RWPE1 (cell line): Measurements from ENCODE around the gene NUMA1.

Experiments used
- CTCF ChIA-PET: fragments of 350-600 bp; sonication (Branson Sonifier 250); formaldehyde crosslinking; extraction: SDS; loops from one replicate; lab custom pipeline; 2021; lab: Yijun Ruan, JAX
- POLR2A ChIA-PET: fragments of 400-600 bp; formaldehyde crosslinking; extraction: SDS; loops from one replicate; lab custom pipeline; 2020; ENCODE audit warnings: antibody characterized with exemption; ENCODE audit not compliant: low non-redundant PET; lab: Yijun Ruan, JAX
- DNase-seq: peaks from one replicate; pipeline ENCODE4 v3.0.0; 2012; ENCODE audit warnings: low spot score
- H3K27ac ChIP-seq: fragments of 450-650 bp; 2 replicates; pipeline ENCODE4 v1.5.1; 2017
- CTCF ChIP-seq: fragments of 450-650 bp; conservative IDR thresholded peaks from 2 replicates; pipeline ENCODE4 v1.5.1; 2017; ENCODE audit warnings: low read depth, mild to moderate bottlenecking

The NUMA1 gene

GRCh38 chr11:71971680-71972079 lies 108.7 kb downstream of the NUMA1 start:
- ChIA-PET POLR2A (no interaction called here), CTCF (no interaction called here)
- TF ChIP-seq CTCF, result no peak
- DNase-seq, result no peak
- H3K27ac ChIP-seq, result no peak overlapping the region

GRCh38 chr11:71964641-71965040 lies 115.7 kb downstream of the NUMA1 start:
- TF ChIP-seq CTCF, result no peak
- ChIA-PET POLR2A (no interaction called here), CTCF (no interaction called here)
- H3K27ac ChIP-seq, result no peak overlapping the region
- DNase-seq, result no peak

GRCh38 chr11:71963468-71963867 lies 116.9 kb downstream of the NUMA1 start:
- no peak for DNase-seq
- CTCF ChIA-PET, result no interaction called here
- POLR2A ChIA-PET, result no interaction called here
- TF ChIP-seq CTCF, result no peak
- no peak overlapping the region for H3K27ac ChIP-seq

- no peak for DNase-seq
- H3K27ac ChIP-seq, result no peak overlapping the region
- no peak for TF ChIP-seq CTCF
- POLR2A ChIA-PET, result no interaction called here
- CTCF ChIA-PET, result no interaction called here
These were observed 117.8 kb downstream of the NUMA1 start for GRCh38 chr11:71962428-71963038.

- ChIA-PET CTCF (no interaction called here), POLR2A (no interaction called here)
- no peak for DNase-seq
- no peak for TF ChIP-seq CTCF
- no peak overlapping the region for H3K27ac ChIP-seq
These were observed 124.4 kb downstream of the NUMA1 start for GRCh38 chr11:71955898-71956456.
